ENCODE results near the gene ANGPTL4.
A peak's percentile ranks its signal among the peaks of the same experiment; 100 is the strongest.

The ANGPTL4 gene

DNA sequence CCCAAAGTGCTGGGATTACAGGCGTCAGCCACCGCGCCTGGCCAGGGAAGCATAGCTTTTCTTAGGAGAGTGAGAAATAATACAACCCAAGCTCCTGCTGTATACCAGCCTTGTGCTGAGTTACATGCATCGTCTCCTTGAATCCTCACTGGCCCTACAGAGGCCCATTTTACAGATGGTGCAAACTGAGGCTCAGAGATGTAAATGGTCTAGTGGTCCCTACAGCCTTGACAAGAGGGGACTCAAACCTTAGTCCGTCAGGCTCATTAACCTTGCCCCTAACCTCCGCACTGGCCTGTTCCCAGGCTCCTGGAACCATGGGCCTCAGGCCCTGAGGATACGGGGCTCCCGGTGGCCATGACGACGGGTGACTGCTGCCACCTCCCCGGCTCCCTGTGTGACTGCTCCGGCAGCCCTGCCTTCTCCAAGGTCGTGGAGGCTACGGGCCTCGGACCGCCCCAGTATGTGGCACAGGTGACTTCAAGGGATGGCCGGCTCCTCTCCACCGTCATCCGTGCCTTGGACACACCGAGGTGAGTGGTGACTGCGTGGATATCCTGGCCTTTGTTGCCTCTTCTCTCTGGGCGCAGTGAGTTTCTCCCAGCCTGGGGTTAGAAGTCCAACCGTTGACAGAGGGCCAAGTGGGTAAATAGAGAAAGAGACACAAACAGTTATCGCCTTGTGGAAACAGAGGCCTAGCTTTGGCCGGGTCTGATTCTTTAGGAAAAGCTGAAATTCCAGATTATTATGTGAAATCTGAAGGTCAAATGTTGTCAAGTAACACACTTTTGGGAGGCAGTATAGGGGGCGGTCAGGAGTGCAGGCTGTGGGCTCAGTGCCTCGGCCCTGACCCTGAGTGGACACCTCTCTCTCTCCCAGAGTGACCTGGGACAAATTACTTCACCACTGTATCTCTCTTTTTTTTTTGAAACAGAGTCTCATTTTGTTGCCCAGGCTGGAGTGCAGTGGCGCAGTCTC is 57.8 kb downstream of the ANGPTL4 start:
- no peak for DNase-seq

DNA sequence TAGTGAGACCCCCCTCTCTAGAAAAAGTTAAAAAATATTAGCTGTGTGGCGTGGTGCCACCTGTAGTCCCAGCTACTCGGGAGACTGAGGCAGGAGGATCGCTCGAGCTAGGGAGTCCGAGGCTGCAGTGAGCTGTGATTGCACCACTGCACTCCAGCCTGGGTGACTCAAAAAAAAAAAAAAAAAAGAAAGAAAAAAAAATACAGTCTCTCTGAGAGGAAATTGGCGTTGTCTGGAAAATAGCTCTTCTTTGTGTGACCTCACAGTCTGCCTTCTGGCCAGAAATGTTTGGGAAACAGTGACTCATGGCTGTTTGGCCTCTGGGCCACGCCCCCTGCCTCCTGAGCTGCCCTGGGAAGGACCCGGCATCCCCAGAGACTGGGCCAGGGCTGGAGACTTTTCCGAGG is 59.9 kb downstream of the ANGPTL4 start:
- DNase-seq = peak; percentile 94 to 96

All from inflammatory macrophage (primary cell).